SK-MEL-5 (cell line): ENCODE measurements around the gene MEGF6. TPM values are rescaled to one million over a fixed set of nuclear protein-coding genes. Genes with fewer than 3 reads are reported as not detected.

ENCODE experiments used
- DNase-seq: peaks from one replicate; pipeline ENCODE4 v3.0.0-alpha.2; 2016; ENCODE audit warnings: low read depth, low spot score
- in situ Hi-C: cut with HindIII; loops from 2 replicates; pipeline ENCODE4 v1.10.0; 2016; ENCODE audit warnings: low sequenced_read_pairs, high pct_unique_total_duplicates, low pct_unique_long_range_greater_than_20kb
- total RNA-seq: library from RNA; depleted of rRNA; stranded (reverse); fragments of >200 nt; shearing (Covaris generic); gene quantifications from 2 replicates; pipeline ENCODE4 v1.2.3, GENCODE V29; 2014

The MEGF6 gene
- total RNA-seq, 1 experiment from 2014 or later, result 0.90 TPM

GRCh38 chr1:3602375-3602774 lies 8.9 kb downstream of the MEGF6 start:
- DNase-seq, result no peak

GRCh38 chr1:3601743-3602142 lies 9.6 kb downstream of the MEGF6 start:
- DNase-seq, result no peak
- in situ Hi-C loops, result no loop called here

More at GRCh38 chr1:3602375-3602774, 8.9 kb downstream of the MEGF6 start:
- in situ Hi-C loops, result no loop called here

- DNase-seq, result no peak
- in situ Hi-C loops, result no loop called here
These were observed 11.0 kb downstream of the MEGF6 start for GRCh38 chr1:3600354-3600753.

- in situ Hi-C loops, result no loop called here
- no peak for DNase-seq
These were observed 11.5 kb downstream of the MEGF6 start for GRCh38 chr1:3599816-3600215.

GRCh38 chr1:3599286-3599811 lies 12.0 kb downstream of the MEGF6 start:
- DNase-seq, result no peak
- in situ Hi-C loops, result no loop called here

GRCh38 chr1:3598522-3599285 lies 12.6 kb downstream of the MEGF6 start:
- in situ Hi-C loops, result no loop called here
- DNase-seq, result no peak

GRCh38 chr1:3598051-3598491 lies 13.2 kb downstream of the MEGF6 start:
- in situ Hi-C loops, result no loop called here
- DNase-seq, result no peak

- no peak for DNase-seq
- in situ Hi-C loops, result no loop called here
These were observed 13.7 kb downstream of the MEGF6 start for GRCh38 chr1:3597599-3597964.

- in situ Hi-C loops, result no loop called here
- DNase-seq, result no peak
These were observed 14.4 kb downstream of the MEGF6 start for GRCh38 chr1:3596663-3597598.

- in situ Hi-C loops, result no loop called here
- DNase-seq, result no peak
These were observed 15.4 kb downstream of the MEGF6 start for GRCh38 chr1:3595949-3596348.

- in situ Hi-C loops, result no loop called here
- DNase-seq, result no peak
These were observed 16.5 kb downstream of the MEGF6 start for GRCh38 chr1:3594706-3595377.

- no peak for DNase-seq
- in situ Hi-C loops, result no loop called here
These were observed 17.6 kb downstream of the MEGF6 start for GRCh38 chr1:3593745-3594144.

- in situ Hi-C loops, result no loop called here
- DNase-seq, result no peak
These were observed 18.0 kb downstream of the MEGF6 start for GRCh38 chr1:3593334-3593733.

- in situ Hi-C loops, result no loop called here
- DNase-seq, result no peak
These were observed 20.1 kb downstream of the MEGF6 start for GRCh38 chr1:3590951-3591865.

- in situ Hi-C loops, result no loop called here
- no peak for DNase-seq
These were observed 21.1 kb downstream of the MEGF6 start for GRCh38 chr1:3590139-3590763.

- no peak for DNase-seq
These were observed 22.9 kb downstream of the MEGF6 start for GRCh38 chr1:3588395-3588794.

More at GRCh38 chr1:3588395-3588794, 22.9 kb downstream of the MEGF6 start:
- in situ Hi-C loops, result no loop called here
